Brain microvascular endothelial cell (primary cell): ENCODE measurements around the gene DOCK1.

Experiments
- DNase-seq: peaks from one replicate; pipeline ENCODE4 v3.0.0-alpha.2; 2020
- H3K27ac ChIP-seq: fragments of 250-450 bp; sonication (Bioruptor Pico); 2 replicates; pipeline ENCODE4 v1.5.1; 2020; ENCODE audit warnings: mild to moderate bottlenecking, moderate library complexity
- H3K27me3 ChIP-seq: fragments of 250-450 bp; sonication (Bioruptor Pico); replicated peaks from 2 replicates; pipeline ENCODE4 v1.5.1; 2020; ENCODE audit warnings: mild to moderate bottlenecking
- H3K36me3 ChIP-seq: fragments of 250-450 bp; sonication (Bioruptor Pico); replicated peaks from 2 replicates; pipeline ENCODE4 v1.5.1; 2020; ENCODE audit warnings: mild to moderate bottlenecking
- H3K4me3 ChIP-seq: 2 replicates; pipeline ENCODE4 v1.5.1; 2011; ENCODE audit warnings: low read depth, mild to moderate bottlenecking, control low read depth, low read length, moderate library complexity
- CTCF ChIP-seq: IDR thresholded peaks from 2 replicates; pipeline ENCODE4 v1.5.1; 2011; ENCODE audit warnings: low read depth, mild to moderate bottlenecking, moderate library complexity, low read length, control low read depth, inconsistent platforms; ENCODE audit errors: missing control alignments
- in situ Hi-C: cut with HindIII; loops from 2 replicates; pipeline ENCODE4 v1.10.0; 2017; ENCODE audit warnings: low sequenced_read_pairs, low pct_ligation_motif_present

The DOCK1 gene

GRCh38 chr10:127218658-127219057 lies 313.4 kb downstream of the DOCK1 start:
- in situ Hi-C loops, result no loop called here

GRCh38 chr10:127221281-127221680 lies 316.1 kb downstream of the DOCK1 start:
- H3K27me3 ChIP-seq, result no peaks in the 10 kb centered on the region
- no peaks in the 10 kb centered on the region for H3K36me3 ChIP-seq
- in situ Hi-C loops, result no loop called here
- TF ChIP-seq CTCF, result no peak
- no peak overlapping the region for H3K27ac ChIP-seq
- DNase-seq, result no peak
- H3K4me3 ChIP-seq, result no peak overlapping the region

More at GRCh38 chr10:127218658-127219057, 313.4 kb downstream of the DOCK1 start:
- H3K36me3 ChIP-seq, result no peaks in the 10 kb centered on the region
- H3K4me3 ChIP-seq, result no peak overlapping the region
- no peak for TF ChIP-seq CTCF
- H3K27me3 ChIP-seq, result no peaks in the 10 kb centered on the region
- DNase-seq, result no peak
- H3K27ac ChIP-seq, result no peak overlapping the region

GRCh38 chr10:127227027-127227426 lies 321.8 kb downstream of the DOCK1 start:
- no peak for DNase-seq
- in situ Hi-C loops, result no loop called here
- Histone ChIP-seq H3K27ac (no peak overlapping the region), H3K4me3 (no peak overlapping the region), H3K27me3 (no peaks in the 10 kb centered on the region), H3K36me3 (no peaks in the 10 kb centered on the region)
- TF ChIP-seq CTCF, result no peak

GRCh38 chr10:127227663-127228062 lies 322.4 kb downstream of the DOCK1 start:
- Histone ChIP-seq H3K4me3 (no peak overlapping the region), H3K36me3 (no peaks in the 10 kb centered on the region), H3K27ac (no peak overlapping the region), H3K27me3 (no peaks in the 10 kb centered on the region)
- no peak for TF ChIP-seq CTCF
- in situ Hi-C loops, result no loop called here
- no peak for DNase-seq

GRCh38 chr10:127228195-127228787 lies 323.1 kb downstream of the DOCK1 start:
- H3K36me3 ChIP-seq, result no peaks in the 10 kb centered on the region
- TF ChIP-seq CTCF, result no peak
- H3K4me3 ChIP-seq, result no peak overlapping the region
- no peaks in the 10 kb centered on the region for H3K27me3 ChIP-seq
- DNase-seq, result peak; percentile 7
- in situ Hi-C loops, result no loop called here
- H3K27ac ChIP-seq, result no peak overlapping the region

GRCh38 chr10:127234306-127234800 lies 329.1 kb downstream of the DOCK1 start:
- TF ChIP-seq CTCF, result no peak
- no peak for DNase-seq
- in situ Hi-C loops, result no loop called here
- no peaks in the 10 kb centered on the region for H3K36me3 ChIP-seq
- no peak overlapping the region for H3K4me3 ChIP-seq
- no peak overlapping the region for H3K27ac ChIP-seq
- H3K27me3 ChIP-seq, result no peaks in the 10 kb centered on the region
